Measurements from ENCODE around the gene MRPS11. TPM values are rescaled to one million over a fixed set of nuclear protein-coding genes. Genes with fewer than 3 reads are reported as not detected.
"Not testable (repeated sequence)": the region's sequence is repeated elsewhere in the genome, so short reads cannot be mapped to it uniquely, and the experiment has no call there.

The MRPS11 gene
- total RNA-seq, 2 donors from 2014 or later: 45.7 to 73.6 TPM

DNA sequence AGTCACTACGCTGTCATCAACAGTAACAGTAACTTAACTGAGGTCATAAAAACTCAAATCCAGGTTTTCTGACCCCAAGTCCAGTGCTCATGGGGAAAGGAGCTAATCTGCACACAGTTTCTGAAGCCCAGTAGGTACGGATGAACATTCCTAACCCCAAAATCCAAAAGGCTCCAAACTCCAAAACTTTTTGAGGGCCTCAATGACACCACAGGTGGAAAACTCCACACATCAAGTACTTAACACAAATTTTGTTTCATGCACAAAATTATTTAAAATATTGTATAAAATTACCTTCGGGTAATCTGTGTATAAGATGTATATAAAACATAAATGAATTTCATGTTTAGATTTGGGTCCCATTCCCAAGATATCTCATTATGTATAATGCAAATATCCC, 10.8 kb upstream of the MRPS11 start:
- Histone ChIP-seq H3K36me3 (no peaks in the 10 kb centered on the region), H3K27ac (no peak overlapping the region)
- TF ChIP-seq, protein P1, sequence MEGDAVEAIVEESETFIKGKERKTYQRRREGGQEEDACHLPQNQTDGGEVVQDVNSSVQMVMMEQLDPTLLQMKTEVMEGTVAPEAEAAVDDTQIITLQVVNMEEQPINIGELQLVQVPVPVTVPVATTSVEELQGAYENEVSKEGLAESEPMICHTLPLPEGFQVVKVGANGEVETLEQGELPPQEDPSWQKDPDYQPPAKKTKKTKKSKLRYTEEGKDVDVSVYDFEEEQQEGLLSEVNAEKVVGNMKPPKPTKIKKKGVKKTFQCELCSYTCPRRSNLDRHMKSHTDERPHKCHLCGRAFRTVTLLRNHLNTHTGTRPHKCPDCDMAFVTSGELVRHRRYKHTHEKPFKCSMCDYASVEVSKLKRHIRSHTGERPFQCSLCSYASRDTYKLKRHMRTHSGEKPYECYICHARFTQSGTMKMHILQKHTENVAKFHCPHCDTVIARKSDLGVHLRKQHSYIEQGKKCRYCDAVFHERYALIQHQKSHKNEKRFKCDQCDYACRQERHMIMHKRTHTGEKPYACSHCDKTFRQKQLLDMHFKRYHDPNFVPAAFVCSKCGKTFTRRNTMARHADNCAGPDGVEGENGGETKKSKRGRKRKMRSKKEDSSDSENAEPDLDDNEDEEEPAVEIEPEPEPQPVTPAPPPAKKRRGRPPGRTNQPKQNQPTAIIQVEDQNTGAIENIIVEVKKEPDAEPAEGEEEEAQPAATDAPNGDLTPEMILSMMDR (IDR thresholded peaks at IDR 0.05): no peak

DNA sequence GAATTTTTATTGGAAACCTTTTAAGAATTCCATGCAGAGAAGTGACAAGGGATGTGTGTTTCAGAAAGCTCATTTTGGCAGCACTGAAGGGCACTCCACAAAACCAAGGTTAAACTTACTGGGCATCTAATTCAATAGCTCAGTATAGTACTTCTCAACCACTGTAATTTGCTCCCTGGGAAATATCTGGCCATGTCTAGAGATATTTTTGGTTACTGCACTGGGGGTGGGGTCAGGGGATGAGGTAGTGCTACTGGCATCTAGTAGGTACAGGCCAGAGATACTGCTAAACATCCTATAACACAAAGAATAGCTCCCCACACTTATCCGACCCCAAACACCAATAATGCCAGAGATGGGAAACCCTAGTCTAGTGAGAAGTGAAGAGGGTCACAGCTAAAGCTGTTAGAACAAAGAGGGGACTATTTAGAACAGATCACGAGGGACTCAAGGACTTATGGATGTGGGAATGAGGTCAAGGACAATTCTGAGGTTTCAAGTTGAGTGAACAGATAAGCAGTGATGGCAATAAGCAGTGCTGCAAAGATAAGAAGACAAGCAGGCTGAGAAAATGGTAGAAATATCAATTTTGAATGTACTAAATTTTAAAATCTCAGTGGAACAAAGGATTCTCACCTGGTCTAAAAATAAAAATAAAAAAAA, 3.5 kb upstream of the MRPS11 start:
- intact Hi-C loops (cut with DNase I): no loop called here

More for the DNA sequence above, 10.8 kb upstream of the MRPS11 start:
- Histone ChIP-seq H3K4me1 (no peaks in the 10 kb centered on the region), H3K9me3 (no peaks in the 10 kb centered on the region), H3K9ac (ENCODE audit: low read depth in 2 of 2, low read length in 2 of 2) (no peak overlapping the region), H3K4me3 (no peak overlapping the region), H3K27me3 (no peaks in the 10 kb centered on the region)
- no peak for DNase-seq
- intact Hi-C loops (cut with DNase I): no loop called here

DNA sequence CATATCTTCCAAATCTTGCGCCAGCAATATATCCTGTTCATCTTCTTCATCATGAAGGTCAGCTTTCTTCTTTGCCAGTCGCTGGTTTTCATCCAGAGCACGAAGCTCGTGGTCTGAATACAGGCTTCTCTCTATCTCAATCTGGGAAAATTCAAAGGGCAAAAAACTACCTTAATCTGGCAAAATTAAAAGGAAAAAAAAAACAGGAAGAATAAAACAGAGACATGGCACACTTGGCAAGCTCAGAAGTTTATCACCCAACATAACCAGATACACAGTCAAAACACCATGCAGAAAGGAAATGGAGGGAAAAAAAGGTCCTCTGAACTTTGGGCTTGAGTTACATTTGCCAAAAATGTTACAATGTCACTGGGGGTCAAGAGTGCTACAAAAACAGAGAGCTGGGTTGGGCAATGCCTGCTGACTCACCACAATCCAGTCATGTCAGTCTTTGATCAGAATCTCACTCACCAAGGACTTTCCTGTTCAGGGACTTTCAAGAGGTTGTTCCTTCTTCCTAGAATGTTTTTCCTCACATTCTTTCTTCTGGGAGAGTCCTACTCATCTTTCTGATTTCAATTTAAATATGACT, 1.8 kb upstream of the MRPS11 start:
- intact Hi-C loops (cut with DNase I): loop anchor here (5.0 kb wide), 1 partner anchor 152 kb away; no protein-coding TSS in a partner anchor
- DNase-seq: no peak
- TF ChIP-seq, protein P1 (IDR thresholded peaks at IDR 0.05): no peak
- no peaks in the 10 kb centered on the region for H3K9me3 ChIP-seq
- no peak overlapping the region for H3K4me3 ChIP-seq
- H3K27me3 ChIP-seq: no peaks in the 10 kb centered on the region
- H3K9ac ChIP-seq (ENCODE audit: low read depth in 2 of 2, low read length in 2 of 2): no peak overlapping the region
- H3K27ac ChIP-seq: no peak overlapping the region
- H3K36me3 ChIP-seq: no peaks in the 10 kb centered on the region
- H3K4me1 ChIP-seq: peaks cover 7% of the 10 kb centered on the region

More for the DNA sequence above, 3.5 kb upstream of the MRPS11 start:
- Histone ChIP-seq H3K9ac (ENCODE audit: low read depth in 2 of 2, low read length in 2 of 2) (no peak overlapping the region), H3K36me3 (no peaks in the 10 kb centered on the region), H3K9me3 (no peaks in the 10 kb centered on the region), H3K27me3 (no peaks in the 10 kb centered on the region), H3K4me3 (no peak overlapping the region), H3K27ac (no peak overlapping the region), H3K4me1 (peaks cover 7% of the 10 kb centered on the region)
- TF ChIP-seq, protein P1 (IDR thresholded peaks at IDR 0.05): no peak
- no peak for DNase-seq

DNA sequence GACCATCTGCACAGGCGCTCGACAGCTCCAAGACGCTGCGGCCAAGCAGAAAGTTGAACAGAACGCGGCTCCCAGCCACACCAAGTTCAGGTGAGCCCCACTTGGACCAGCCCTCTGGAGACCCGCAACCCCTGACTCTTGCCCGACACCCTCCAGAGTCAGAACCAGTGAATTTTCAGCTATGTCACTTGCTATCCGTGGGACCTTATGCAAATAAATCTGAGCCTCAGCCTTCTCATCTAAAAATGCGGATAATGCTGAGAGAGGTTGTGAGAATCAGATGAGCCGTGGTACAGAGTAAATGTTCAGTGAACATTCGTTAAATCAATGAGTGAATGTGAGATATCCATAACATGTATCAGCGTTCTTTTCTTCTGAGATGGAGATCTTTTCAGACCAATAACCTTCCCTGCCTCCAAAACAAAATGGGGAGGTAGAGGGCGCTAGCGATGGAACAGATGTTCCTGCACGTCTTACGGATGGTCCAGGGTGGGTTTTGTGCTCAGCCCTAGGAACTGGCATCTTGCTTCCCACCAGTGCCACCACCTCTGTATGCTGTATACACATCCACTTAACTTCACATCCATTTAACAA, 524 bp downstream of the MRPS11 start:
- Histone ChIP-seq H3K4me3 (peak overlapping the region; percentile 91), H3K4me1 (peaks cover 7% of the 10 kb centered on the region), H3K27me3 (no peaks in the 10 kb centered on the region), H3K9me3 (no peaks in the 10 kb centered on the region), H3K9ac (ENCODE audit: low read depth in 2 of 2, low read length in 2 of 2) (peak overlapping the region; percentile 82 to 87), H3K36me3 (no peaks in the 10 kb centered on the region), H3K27ac (peak overlapping the region; percentile 72)
- peak; percentile 30 for DNase-seq
- TF ChIP-seq, protein P1 (IDR thresholded peaks at IDR 0.05): no peak
- intact Hi-C loops (cut with DNase I): loop anchor here (5.0 kb wide), 1 partner anchor 149 kb away; no protein-coding TSS in a partner anchor

DNA sequence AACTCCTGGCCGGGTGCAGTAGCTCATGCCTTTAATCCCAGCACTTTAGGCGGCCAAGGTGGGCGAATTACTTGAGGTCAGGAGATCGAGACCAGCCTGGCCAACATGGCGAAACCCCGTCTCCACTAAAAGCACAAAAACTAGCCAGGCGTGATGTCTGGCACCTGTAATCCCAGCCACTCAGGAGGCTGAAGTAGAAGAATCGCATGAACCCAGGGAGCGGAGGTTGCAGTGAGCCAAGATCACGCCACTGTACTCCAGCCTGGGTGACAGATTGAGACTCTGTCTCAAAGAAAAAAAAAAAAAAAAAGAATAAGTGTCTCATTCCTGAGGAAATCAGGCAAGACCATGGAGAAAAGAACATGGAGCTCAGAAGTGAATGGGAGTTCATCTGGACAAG, 1.2 kb downstream of the MRPS11 start:
- H3K4me3 ChIP-seq; DNase-seq; H3K27me3 ChIP-seq; H3K9ac ChIP-seq (ENCODE audit: low read depth in 2 of 2, low read length in 2 of 2); H3K36me3 ChIP-seq; H3K9me3 ChIP-seq; H3K4me1 ChIP-seq; H3K27ac ChIP-seq: not testable (repeated sequence)
- intact Hi-C loops (cut with DNase I): loop anchor here (5.0 kb wide), 1 partner anchor 149 kb away; no protein-coding TSS in a partner anchor
